NB4 (cell line): Measurements from ENCODE around the gene SERPINE2.

ENCODE experiments used
- DNase-seq: peaks from one replicate; pipeline ENCODE4 v3.0.0; 2010; ENCODE audit warnings: low read depth
- H3K4me3 ChIP-seq: one replicate; pipeline ENCODE4 v1.5.1; 2011; ENCODE audit warnings: mild to moderate bottlenecking, low read depth, low read length, moderate library complexity
- CTCF ChIP-seq: IDR thresholded peaks from one replicate; pipeline ENCODE4 v1.5.1; 2012; ENCODE audit warnings: low read depth, low read length
- MAX ChIP-seq: IDR thresholded peaks from 2 replicates; pipeline ENCODE4 v1.6.1; 2011; ENCODE audit warnings: low read depth, low read length
- MYC ChIP-seq: IDR thresholded peaks from 2 replicates; pipeline ENCODE4 v1.6.1; 2011; ENCODE audit warnings: low read depth, low read length
- POLR2A ChIP-seq: IDR thresholded peaks from 2 replicates; pipeline ENCODE4 v1.6.1; 2011; ENCODE audit warnings: mild to moderate bottlenecking; ENCODE audit not compliant: insufficient read length; ENCODE audit errors: extremely low read depth

SERPINE2 gene, protein sequence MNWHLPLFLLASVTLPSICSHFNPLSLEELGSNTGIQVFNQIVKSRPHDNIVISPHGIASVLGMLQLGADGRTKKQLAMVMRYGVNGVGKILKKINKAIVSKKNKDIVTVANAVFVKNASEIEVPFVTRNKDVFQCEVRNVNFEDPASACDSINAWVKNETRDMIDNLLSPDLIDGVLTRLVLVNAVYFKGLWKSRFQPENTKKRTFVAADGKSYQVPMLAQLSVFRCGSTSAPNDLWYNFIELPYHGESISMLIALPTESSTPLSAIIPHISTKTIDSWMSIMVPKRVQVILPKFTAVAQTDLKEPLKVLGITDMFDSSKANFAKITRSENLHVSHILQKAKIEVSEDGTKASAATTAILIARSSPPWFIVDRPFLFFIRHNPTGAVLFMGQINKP

GRCh38 chr2:224039080-224039769, at the start of gene SERPINE2:
SERPINE2 (minus strand) TSS chr2:224039286; CDS start chr2:224001900, 37,386 bp downstream.
- 0 out of 2 replicates have a peak, but pooled peaks have one; percentile 35 for TF ChIP-seq MYC
- peak; percentile 55 for TF ChIP-seq MAX
- TF ChIP-seq CTCF = peak; percentile 4
- peak; percentile 45 for TF ChIP-seq POLR2A
- DNase-seq = peak; percentile 62
- peak within 1 kb of the TSS; percentile 33 for H3K4me3 ChIP-seq

- TF ChIP-seq MYC (no peak), CTCF (no peak), POLR2A (no peak), MAX (no peak)
- no peak for DNase-seq
- H3K4me3 ChIP-seq = no peak overlapping the region
These were observed 47.3 kb upstream of the SERPINE2 start for GRCh38 chr2:224086226-224086914.

- TF ChIP-seq MYC (no peak), POLR2A (no peak), MAX (no peak), CTCF (no peak)
- H3K4me3 ChIP-seq = no peak overlapping the region
- no peak for DNase-seq
These were observed 46.7 kb upstream of the SERPINE2 start for GRCh38 chr2:224085811-224086210.

DNA sequence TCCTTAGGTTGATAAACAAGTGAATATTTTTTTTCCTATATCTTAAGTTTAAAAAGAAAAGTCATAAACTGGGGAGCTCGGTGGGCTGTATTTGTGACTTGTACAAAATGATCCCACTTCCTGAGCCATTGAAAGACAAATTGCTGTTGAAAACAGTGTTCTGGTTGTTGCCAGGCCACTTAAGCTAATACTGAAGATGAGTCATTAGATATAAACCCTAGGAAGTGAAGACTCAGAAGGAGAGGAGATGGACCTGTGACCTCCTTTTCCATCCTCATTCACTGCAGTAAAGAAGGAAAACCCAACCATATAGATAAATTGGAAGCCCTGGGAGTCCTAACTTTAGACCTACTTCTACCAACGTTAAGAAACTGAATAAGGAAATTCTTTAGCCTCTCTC, 46.2 kb upstream of the SERPINE2 start:
- no peak for DNase-seq
- TF ChIP-seq CTCF = no peak
- TF ChIP-seq MYC = no peak
- TF ChIP-seq POLR2A = no peak
- no peak for TF ChIP-seq MAX
- no peak overlapping the region for H3K4me3 ChIP-seq

DNA sequence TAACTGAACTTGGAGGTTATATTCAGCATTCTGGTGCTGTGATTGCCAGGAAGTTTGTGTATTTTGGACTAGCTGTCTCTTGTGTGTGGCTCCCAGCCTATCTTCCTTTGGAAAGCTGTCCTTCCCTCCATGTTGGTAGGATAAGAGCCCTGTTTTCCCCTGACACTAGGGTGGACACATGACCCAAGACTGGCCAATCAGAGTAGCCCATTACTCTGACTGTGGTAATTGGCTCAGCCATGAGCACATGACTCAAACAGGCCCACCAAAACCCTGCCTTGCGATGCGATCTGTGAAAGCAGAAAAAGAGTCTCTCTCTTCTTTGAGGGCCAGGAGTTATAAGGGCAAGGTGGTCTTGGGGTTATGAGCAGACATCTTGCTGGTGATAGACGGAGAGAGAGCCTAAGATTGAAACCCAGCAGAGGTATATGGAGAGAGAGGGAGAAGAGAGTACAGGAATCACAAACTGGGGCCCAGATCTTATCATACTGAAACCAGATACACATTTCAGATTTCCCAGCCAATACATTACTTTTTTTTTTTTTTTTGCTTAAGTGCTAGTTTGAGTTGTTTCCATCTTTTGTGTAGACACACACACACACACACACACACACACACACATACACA, 45.3 kb upstream of the SERPINE2 start:
- no peak for DNase-seq
- H3K4me3 ChIP-seq = no peak overlapping the region
- TF ChIP-seq MAX = no peak
